Chondrocyte (in vitro differentiated cells): ENCODE measurements around the gene LONP1. TPM values are rescaled to one million over a fixed set of nuclear protein-coding genes. Genes with fewer than 3 reads are reported as not detected.

Experiments used
- DNase-seq: peaks from one replicate; pipeline ENCODE4 v3.0.0; 2021; ENCODE audit warnings: mixed read lengths, low spot score
- H3K27ac Mint-ChIP-seq: one replicate; pipeline ENCODE4 v1.8.0; 2021; ENCODE audit warnings: mild to moderate bottlenecking, moderate library complexity, mixed read lengths; ENCODE audit not compliant: unreplicated experiment
- H3K27me3 Mint-ChIP-seq: 2 replicates; pipeline ENCODE4 v1.8.0; 2021; ENCODE audit warnings: low read depth, mixed read lengths
- H3K36me3 Mint-ChIP-seq: 2 replicates; pipeline ENCODE4 v1.8.0; 2021; ENCODE audit warnings: low read depth, mixed read lengths
- H3K4me1 Mint-ChIP-seq: 2 replicates; pipeline ENCODE4 v1.8.0; 2021; ENCODE audit warnings: low read depth, mild to moderate bottlenecking, mixed read lengths
- H3K4me3 Mint-ChIP-seq: one replicate; pipeline ENCODE4 v1.8.0; 2021; ENCODE audit warnings: mild to moderate bottlenecking, moderate library complexity, mixed read lengths; ENCODE audit not compliant: unreplicated experiment
- H3K9me3 Mint-ChIP-seq: 2 replicates; pipeline ENCODE4 v1.8.0; 2021; ENCODE audit warnings: low read depth, mixed read lengths
- CTCF ChIP-seq: fragments of 200-600 bp; sonication (generic); IDR thresholded peaks from 2 replicates; pipeline ENCODE4 v1.5.0; 2021; ENCODE audit warnings: antibody characterized with exemption, mild to moderate bottlenecking, moderate library complexity
- total RNA-seq: library from RNA; stranded (reverse); gene quantifications from 3 replicates; pipeline ENCODE4 v1.2.1, GENCODE V29; 2021

Gene LONP1
- total RNA-seq, 1 donor from 2014 or later = 116 TPM

- peaks cover 25% of the 10 kb centered on the region for H3K36me3 Mint-ChIP-seq
- H3K4me1 Mint-ChIP-seq = peaks cover under 1% of the 10 kb centered on the region
- H3K27me3 Mint-ChIP-seq = no peaks in the 10 kb centered on the region
- no peak overlapping the region for H3K4me3 Mint-ChIP-seq
- H3K9me3 Mint-ChIP-seq = no peaks in the 10 kb centered on the region
- no peak for DNase-seq
- H3K27ac Mint-ChIP-seq = no peak overlapping the region
- TF ChIP-seq CTCF = no peak
Measured at GRCh38 chr19:5697890-5698634, 21.9 kb downstream of the LONP1 start.

GRCh38 chr19:5697022-5697889 lies 22.7 kb downstream of the LONP1 start:
- no peak for DNase-seq
- Mint-ChIP-seq H3K27ac (peak overlapping the region; percentile 49), H3K36me3 (peaks cover 29% of the 10 kb centered on the region), H3K4me3 (no peak overlapping the region), H3K4me1 (peaks cover 5% of the 10 kb centered on the region), H3K9me3 (no peaks in the 10 kb centered on the region), H3K27me3 (no peaks in the 10 kb centered on the region)
- no peak for TF ChIP-seq CTCF

- DNase-seq = peak; percentile 90
- peaks cover 31% of the 10 kb centered on the region for H3K36me3 Mint-ChIP-seq
- peaks cover 11% of the 10 kb centered on the region for H3K4me1 Mint-ChIP-seq
- no peak for TF ChIP-seq CTCF
- H3K9me3 Mint-ChIP-seq = no peaks in the 10 kb centered on the region
- no peak overlapping the region for H3K4me3 Mint-ChIP-seq
- H3K27me3 Mint-ChIP-seq = no peaks in the 10 kb centered on the region
- no peak overlapping the region for H3K27ac Mint-ChIP-seq
Measured at GRCh38 chr19:5696196-5697021, 23.5 kb downstream of the LONP1 start.

- H3K27ac Mint-ChIP-seq = no peak overlapping the region
- DNase-seq = peak; percentile 89
- H3K9me3 Mint-ChIP-seq = no peaks in the 10 kb centered on the region
- H3K4me1 Mint-ChIP-seq = peaks cover 16% of the 10 kb centered on the region
- no peak overlapping the region for H3K4me3 Mint-ChIP-seq
- peaks cover 29% of the 10 kb centered on the region for H3K36me3 Mint-ChIP-seq
- no peak for TF ChIP-seq CTCF
- H3K27me3 Mint-ChIP-seq = no peaks in the 10 kb centered on the region
Measured at GRCh38 chr19:5695649-5696195, 24.2 kb downstream of the LONP1 start.
